ENCODE data around the gene SERINC5.

DNA sequence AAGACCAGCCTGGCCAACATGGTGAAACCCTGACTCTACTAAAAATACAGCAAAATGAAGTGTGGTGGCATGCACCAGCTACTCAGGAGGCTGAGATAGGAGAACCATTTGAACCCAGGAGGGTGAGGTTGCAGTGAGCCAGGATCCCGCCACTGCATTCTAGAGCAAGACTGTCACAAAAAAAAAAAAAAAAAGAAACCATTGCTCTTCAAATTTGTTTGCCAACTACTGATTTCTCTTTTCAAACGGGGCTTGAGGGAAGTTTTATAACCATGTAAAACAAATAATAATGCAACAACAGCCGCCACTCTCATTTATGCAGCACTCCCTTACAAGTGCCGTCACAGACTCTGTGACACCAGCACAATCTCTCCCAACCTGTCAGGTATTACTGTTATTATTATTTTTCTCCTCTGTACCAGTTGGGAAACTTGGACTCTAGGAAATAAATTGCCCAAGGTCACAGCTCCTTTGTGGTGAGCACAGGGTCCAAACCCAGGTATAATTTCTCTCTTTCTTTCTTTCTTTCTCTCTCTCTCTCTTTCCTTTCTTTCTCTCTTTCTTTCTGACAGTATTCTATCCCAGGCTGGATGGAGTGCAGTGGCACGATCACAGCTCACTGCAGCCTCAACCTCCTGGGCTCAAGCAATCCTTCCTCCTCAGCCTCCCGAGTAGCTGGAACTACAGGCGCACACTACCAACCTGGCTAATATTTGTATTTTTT, 25.4 kb downstream of the SERINC5 start:
- TF ChIP-seq, protein P1, sequence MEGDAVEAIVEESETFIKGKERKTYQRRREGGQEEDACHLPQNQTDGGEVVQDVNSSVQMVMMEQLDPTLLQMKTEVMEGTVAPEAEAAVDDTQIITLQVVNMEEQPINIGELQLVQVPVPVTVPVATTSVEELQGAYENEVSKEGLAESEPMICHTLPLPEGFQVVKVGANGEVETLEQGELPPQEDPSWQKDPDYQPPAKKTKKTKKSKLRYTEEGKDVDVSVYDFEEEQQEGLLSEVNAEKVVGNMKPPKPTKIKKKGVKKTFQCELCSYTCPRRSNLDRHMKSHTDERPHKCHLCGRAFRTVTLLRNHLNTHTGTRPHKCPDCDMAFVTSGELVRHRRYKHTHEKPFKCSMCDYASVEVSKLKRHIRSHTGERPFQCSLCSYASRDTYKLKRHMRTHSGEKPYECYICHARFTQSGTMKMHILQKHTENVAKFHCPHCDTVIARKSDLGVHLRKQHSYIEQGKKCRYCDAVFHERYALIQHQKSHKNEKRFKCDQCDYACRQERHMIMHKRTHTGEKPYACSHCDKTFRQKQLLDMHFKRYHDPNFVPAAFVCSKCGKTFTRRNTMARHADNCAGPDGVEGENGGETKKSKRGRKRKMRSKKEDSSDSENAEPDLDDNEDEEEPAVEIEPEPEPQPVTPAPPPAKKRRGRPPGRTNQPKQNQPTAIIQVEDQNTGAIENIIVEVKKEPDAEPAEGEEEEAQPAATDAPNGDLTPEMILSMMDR (IDR thresholded peaks at IDR 0.05), result no peak
- no peak for TF ChIP-seq POLR2A (IDR thresholded peaks at IDR 0.05)

Measured in adrenal gland (tissue), 5 donors.